Activated CD4-positive, CD25-positive, alpha-beta regulatory T cell treated with anti-CD3 and anti-CD28 coated beads, Interleukin-2, amount 50 U/mL, for 24 hours (primary cell): ENCODE data around the gene AUTS2.

Experiments used
- ATAC-seq, 2 donors: fragments of 150-1000 bp; cut with Tn5 transposase; one replicate each; pipeline ENCODE4 v1.10.0; 2021; ENCODE audit warnings: mild to moderate bottlenecking in 1 of 2, moderate library complexity in 1 of 2

Gene AUTS2

DNA sequence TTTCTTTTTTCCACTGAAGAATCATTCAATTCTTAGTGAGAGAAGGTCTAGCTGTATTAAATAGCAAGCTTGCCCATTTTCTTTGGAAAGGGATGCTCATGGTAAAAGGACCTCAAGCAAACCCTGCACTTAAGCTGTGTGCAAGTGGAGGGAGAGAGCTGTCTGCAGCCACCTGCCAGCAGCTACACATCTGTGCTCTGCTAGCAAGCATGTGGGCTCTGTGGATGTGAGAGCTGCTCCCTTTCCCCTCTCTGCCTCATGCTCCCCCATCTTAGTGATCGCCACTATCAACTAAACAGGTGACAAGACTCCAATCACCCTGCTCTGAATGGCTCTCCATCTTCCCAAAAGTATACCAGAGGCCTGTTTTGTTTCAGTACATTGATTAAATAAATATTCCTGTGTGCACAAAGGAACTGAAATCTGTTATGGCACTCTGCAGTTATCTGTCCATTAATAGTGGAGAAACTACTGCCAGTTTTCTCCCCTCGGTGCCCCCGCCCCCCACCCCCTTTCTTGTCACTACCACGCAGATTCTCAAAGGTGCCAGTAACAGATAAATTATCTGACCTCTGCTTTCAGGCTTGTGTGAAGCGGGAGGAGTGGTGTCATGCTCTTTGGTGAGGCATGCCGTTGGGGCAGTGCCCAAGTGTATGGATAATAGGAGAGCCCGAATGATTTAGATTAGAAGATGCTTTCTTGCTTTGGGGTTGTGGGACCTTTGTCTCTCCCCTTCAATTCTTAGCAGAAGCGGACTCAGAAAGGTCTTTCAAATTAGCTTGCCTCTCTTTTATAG, 26.4 kb downstream of the AUTS2 start:
- no peak for ATAC-seq

DNA sequence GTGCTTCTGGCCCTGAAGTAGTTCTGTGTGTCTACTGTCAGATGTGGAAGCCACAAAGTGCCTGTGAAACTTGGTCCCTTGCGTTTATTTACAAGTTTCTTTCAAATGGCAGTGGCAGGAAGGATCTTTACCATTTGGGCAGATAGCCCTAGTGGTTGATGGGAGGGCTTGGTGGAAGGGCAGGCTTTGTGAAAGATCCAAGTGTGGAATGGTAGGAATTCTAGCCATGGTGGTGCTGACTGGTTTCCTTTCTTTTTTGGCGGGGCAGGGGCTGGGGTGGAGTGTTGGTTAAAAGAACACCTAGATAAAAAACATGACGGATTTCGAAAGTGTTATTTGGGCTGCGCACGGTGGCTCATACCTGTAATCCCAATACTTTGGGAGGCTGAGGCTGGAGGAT, 27.0 kb downstream of the AUTS2 start:
- no peak for ATAC-seq

DNA sequence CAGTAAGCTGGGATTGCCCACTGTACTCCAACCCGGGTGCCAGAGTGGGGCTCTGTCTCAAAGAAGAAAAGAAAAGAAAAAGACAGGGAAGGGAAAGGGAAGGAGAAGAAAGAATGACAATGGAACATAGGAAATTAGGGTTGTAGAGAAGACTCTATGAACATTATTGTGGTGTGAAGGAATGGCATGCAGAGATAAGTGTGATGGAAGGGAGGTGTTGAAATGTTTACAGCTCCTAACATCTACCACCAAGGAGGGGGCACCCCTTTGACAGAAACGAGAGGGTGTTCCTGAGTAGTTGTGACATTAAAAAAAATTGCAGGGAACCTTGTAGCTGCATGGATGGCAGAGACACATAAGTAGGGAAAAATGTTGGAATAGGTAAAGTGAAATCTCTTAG, 27.5 kb downstream of the AUTS2 start:
- ATAC-seq = no peak

DNA sequence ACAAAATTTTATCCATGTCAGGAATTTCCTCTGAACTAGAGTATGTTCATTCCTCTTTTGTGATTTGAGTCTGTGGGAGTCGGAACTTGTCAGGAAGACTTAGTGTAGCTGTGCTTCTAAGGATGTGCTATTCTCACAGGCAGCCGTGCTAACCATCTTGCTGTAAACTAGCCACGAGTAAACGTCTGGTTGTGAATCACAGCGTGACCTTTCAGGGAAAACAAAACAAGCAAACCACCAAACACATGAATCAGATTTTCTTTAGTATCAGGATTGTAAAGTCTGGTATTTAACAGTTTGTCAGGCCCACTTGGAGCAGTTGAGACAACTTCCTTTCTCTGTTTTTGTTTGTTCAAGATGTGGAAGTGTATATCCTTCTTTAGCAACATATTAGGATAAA, 32.0 kb downstream of the AUTS2 start:
- ATAC-seq = no peak

DNA sequence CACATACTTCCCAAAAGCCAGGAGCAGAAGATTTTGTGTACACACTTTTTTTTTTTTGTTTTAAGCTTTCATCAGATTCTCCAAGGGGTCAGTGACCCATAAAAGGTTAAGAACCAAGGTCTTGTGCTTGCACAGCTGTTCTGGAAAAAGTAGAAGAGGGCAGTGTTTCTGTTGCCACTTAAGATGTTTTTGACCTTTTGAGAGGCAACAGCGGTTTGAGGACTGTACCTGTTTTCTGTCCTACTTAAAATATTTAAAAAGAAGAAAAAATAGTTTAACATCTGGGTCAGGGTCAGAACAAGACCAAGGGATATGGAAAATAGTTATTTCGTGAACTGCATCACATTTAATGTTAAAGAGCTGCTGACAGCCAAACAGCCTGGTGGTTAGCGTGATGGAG, 32.9 kb downstream of the AUTS2 start:
- ATAC-seq = no peak

DNA sequence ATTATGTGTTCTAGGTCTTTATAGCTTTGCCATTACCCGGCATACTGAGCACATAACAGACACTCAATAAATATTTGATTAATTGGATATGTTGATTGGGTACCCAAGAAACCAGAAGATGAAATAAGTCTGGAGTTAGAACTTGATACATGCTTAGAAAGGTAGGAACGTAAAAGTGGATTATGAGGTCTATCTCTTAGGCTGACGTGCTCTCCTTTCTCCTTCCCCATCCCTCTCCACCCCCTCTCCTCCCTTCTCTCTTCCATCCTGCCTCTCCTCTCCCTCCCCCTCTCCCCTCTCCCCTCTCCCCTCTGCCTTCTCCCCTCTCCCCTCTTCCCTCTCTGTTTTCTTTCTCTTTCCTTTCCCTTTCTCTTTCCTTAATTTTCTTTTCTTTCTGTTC, 34.0 kb downstream of the AUTS2 start:
- ATAC-seq = no peak

DNA sequence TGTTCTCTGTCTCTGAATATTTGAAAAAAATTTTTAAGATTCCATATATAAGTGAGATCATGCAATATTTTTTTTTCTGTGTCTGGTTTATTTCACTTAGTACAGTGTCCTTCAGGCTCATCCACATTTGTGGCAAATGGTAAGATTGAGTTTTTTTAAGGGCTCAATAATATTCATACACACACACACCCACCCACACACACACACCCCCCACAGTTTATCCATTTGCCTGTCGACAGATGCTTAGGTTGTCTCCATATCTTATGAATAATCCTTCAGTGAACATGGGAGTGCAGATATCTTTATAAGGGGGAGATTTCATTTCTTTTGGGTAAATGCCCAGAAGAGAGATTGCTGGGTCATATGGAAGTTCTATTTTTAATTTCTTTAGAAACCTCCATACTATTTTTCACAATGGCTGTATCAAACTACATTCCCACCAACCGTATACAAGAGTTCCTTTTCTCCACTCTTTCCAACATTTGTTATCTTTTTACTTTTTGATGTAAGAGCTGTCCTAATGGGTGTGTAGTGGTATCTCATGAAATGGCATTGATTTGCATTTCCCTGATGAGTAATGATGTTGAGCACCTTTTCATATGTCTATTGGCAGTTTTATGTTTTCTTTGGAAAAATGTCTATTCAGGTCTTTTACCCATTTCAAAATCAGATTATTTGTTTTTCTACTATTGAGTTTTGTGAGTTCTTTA, 35.0 kb downstream of the AUTS2 start:
- no peak for ATAC-seq

DNA sequence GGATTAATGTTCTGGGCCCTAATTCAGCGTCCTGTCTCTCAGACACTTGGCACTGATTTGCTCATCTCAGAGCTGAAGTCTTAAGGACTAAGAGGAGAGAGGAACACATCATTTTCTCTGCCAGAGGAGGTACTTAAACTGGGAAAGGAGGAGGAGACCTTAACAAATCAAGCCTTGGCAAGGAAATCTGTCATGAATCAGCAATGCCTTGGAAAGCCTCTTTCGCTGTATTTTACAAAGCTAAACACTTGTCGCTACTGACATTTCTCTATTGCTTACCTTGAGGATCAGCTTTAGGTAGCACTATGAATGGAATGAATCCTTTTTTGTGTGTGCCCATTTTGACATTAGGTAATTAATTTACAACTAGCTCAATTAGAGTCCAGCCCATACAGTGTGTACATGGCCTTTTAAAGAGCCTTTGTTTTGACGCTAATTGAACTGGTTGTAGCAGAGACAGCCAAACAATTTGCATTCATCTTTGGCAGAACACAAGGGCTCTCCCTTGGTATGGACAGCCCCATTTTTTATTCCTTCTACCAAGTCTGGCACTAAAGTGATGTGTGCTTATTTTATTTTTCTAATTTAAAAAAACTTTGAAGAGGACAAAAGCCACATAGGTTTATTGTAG, 37.4 kb downstream of the AUTS2 start:
- no peak for ATAC-seq

DNA sequence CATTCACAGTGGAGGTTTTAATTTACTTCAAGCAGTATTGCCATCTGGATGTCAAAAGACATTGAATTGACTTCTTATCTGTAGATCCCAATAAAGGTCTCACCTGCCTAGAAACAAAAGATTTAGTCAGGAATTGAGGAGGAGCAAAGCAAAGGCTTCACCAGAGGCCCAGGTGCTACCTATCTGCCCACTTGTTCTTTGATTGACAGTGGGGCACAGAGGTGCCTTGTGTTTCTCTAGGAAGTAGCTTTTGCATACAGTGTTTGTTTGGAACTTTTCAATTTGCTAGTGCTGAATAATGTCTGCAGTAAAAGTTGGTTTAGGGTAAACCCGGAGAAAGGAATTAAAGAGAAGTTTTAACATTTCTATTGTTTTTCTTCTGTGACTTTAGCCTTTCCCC, 40.4 kb downstream of the AUTS2 start:
- ATAC-seq = no peak

DNA sequence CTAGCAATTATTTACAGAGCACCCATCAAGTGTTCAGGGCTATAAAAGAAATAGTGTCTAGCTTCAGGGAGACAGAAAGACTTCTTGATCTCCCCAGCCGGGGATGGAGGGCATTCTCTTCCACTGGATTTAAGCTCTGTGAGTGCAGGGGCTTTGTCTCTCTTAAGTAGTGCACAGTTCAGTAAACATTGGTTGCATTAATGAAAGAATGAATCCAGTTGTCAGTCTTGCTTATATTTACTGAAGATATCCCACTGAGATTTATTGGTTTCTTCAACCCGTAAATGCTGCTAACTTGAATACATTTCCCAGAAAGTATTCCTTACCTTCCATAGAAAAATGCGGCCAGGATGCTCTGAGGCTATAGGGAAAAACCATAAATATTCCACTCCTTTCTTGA, 41.9 kb downstream of the AUTS2 start:
- no peak for ATAC-seq

DNA sequence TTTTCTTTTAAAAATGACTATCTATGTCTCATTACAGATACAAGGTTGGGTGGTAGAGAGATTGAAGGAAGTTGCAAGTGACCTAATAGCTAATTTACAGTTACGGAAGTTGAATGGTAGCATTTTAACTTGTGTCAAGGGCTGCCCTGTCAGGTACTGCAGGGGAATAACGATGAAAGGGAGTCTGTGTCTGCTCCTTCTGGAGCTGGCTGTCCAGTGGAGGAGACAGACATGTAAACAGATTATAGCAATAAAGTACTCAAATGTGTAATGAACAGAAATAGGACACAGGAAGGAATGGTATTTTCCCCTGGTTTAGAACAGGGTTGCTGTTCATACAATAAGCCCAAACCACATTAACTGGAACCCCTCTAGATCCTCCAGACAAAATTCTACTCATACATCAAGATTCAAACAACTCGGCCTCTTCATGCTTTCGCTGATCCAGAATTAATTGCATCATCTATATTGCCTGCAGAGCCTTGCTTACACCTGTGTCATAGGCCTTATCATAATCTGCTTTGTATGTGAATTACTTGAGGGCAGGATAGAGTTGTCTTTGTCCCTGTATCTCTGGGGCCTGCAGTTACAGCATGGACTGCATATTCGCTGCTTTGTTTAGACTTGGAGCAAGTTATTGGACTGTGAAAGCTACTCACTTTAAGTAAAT, 42.8 kb downstream of the AUTS2 start:
- ATAC-seq = no peak

DNA sequence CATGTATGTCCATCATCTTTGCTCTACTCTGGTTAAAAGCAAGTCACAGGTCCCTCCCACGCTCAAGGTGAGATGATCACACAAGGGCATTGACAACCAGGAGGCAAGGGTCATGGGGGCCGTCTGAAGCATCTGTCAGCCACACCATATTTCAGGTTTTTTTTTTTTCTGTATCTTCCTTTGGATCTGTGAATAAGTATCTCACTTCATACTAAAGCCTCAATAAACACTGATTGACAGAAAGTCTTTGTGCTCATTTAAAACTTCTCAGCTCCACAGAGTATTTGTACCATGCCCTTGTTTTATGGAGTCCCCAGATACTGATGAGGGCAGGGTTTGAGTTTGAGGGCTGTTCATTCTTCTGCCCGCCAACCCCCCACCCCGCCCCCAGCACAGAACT, 45.0 kb downstream of the AUTS2 start:
- ATAC-seq = no peak

DNA sequence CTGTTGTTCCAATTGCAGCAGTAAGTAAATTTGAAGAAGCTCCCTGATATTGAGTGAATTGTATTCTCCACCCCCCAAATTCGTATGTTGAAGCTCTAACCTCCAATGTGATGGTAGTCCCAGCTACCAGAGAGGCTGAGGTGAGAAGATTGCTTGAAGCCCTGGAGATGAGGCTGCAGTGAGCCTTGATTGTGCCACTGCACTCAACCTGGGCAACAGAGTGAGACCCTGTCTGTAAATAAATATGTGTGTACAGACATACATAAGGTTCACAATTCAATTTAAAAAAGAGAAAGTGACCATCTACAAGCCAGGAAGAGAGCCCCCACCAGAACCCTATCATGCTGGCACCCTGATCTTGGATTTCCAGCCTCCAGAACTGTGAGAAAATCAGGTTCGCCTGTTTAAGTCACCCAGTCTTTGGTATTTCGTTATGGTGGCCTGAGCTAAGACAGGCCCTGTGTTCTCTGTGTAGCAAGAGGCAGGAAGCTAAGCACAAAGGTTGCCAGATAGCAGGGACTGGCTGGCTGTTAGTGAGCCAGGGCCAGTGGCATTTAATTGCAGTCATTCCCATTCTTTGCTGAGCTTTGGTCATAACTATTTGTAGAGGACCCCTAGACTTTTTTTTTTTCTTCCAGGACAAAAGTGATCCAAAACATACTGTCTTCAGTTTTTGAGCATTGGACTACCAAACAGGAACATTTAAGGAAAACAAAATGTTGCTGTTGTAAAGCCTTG, 45.6 kb downstream of the AUTS2 start:
- no peak for ATAC-seq

DNA sequence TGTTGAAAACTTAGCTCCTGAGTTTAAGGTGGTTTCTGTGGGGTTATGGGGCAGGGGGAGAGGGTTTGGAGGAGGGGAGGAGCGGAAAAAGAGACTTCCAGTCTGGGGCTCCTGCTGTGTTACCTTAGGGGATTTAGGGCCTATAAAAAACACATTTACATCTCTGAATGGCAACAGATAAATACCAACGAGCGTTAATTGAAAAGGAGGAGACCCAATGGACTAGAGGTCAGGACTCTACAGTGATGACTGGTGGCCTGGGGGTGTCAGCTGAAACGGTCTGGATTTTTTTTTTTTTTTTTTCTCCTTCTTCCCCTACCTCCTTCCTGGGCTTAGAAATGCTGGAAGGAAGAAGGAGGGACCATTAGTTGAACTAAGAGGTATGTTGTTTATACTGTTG, 47.4 kb downstream of the AUTS2 start:
- ATAC-seq = no peak

DNA sequence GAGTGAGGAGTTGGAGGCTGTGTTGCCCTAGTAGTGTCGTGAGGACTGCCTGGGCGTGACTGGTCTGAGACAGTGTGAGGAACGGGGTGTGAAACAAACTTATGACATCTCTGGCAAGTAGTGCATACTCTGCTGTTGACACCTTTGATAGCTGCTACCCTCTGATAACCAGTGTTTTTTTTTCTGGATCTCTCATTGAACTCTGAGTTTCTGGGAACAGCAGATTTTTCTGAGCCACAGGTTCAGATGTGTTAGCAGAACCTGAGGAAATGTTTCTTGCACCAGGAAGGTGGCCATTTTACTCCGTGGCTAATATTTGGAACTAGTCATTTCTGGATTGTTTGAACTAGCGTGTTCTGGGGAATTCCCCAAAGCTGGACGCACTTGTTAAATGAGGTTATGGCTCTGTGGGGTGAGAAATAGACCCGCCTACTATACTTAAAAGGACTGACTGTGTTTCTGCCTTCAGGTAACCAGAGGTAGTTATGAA, 52.9 kb downstream of the AUTS2 start:
- peak in 1 of 2 donors; percentile 25 for ATAC-seq

DNA sequence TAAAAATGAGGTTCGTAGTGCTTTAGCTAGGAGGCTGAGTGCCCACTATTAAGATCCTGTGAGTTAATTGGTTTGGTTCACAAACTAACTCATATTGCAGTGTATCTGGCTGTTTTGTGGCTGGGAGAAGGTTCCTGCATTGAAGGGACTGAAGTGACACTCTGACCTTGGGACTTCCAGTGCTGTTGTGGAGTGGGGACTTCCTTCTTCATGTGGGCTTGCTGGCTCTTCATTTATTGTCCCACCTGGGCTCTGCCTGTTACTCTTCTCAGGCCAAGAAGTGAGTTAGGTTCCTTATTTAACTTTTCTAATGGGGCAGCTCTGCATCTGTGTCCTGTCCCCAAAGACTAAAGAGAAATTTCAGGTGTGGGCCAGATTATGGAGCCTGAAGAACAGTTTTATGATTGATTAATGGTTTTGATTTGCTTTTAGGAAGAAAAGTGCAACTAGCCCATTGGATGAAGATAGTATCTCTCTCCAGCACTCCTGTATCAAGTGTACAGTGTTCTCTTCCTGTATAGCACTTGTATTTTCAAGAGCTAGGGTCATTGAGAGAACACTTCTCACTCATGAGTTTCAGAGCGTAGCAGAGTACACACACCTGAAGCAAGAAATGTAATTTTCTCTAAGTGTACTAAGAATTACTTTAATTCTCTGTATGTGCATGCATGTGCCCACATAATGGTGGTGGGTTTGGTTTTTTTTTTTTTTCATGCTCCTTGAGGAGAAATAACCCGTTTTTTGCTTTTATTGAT, 54.8 kb downstream of the AUTS2 start:
- no peak for ATAC-seq

DNA sequence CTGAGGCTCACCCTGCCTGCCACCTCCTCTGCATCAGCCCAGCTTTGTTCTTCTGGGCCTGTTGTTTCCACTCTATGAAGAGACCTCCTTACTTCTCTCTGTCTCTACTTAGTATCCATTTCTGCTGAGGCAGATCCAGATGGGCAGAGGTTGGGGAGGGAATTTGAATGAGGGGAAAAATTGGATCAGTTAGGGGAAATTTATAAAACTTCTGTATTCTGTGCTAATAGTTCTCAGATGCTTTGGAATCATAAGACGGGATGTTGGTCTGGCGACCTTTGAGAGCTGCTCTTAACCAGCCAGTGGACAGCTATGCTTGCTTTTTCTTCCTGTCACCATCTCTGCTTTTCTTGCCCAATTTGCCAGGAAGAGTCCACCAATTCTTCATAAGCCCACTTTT, 55.5 kb downstream of the AUTS2 start:
- no peak for ATAC-seq

DNA sequence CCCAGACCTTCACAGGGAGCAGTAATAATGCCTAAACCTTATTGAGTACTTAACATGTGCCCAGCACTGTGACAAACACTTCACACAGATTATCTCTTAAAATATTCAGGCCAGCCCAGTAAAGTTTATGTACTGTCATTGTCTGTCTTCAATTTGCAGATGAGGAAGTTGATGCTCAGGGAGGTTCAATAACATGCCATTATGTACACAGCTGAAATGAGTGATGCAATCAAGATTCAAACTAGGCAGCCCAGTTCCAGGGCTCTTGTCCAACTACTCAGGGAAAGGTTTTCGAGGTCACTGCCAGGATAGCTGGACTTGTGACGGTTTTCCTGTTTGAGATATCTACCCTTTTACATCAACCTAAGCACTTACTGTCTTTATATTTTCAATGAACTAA, 56.1 kb downstream of the AUTS2 start:
- no peak for ATAC-seq

DNA sequence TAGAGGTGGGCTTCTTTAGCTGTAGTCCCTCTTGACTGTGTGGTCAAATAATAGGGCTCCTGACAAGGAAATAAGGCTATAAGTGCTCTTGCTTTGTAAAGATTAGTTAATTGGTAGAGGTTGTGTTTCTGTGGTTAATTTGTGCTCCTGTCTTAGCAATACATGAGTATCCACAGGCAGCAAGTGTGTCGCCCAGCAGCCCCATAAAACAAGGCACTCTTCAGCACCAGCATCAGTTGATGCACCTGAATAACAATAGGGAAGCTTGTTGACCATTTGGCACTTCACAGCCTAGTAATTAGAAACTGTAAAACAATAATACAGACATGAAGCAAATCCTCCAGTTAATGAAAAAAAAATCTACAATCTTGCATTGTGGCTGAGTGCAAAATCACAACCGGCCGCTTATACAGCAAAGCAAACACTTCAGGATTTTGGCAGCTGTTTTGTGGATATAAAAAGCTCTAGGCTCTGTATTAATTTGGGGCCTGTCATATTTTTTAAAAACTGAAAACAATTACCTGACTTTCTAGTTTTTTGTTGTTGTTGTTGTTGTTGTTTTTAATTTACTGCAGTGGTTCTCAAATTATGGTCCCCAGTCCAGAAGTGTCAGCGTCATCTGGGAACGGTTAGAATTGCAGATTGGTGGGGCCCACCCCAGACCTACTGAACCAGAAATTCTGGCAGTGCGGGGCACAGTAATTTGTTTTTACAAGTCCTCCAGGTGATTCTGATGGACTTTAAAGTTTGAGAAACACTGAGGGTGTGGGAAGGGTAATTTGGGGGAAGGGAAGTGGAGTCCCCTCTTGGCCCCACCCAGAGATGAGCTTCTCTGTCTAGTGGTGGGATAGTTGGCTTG, 56.8 kb downstream of the AUTS2 start:
- ATAC-seq = no peak

DNA sequence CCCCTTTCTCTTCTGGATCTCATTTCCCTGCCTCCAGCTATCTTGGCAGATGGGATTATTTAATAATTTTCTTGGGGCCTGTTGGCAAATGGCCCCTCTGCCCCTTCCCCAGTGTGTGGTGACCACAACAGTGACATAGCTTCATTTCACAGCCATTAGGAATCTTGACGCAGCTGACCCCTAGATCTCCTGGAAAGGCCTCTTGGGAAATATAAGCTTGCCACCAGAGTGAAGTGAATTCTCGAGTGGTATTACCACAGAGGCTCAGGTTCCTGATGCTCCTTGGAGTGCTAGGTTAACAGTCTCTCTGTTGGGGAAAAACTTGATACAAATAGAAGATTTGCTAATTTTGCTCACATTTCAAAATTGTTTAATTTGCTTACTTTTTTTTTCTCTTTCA, 57.8 kb downstream of the AUTS2 start:
- ATAC-seq = no peak

DNA sequence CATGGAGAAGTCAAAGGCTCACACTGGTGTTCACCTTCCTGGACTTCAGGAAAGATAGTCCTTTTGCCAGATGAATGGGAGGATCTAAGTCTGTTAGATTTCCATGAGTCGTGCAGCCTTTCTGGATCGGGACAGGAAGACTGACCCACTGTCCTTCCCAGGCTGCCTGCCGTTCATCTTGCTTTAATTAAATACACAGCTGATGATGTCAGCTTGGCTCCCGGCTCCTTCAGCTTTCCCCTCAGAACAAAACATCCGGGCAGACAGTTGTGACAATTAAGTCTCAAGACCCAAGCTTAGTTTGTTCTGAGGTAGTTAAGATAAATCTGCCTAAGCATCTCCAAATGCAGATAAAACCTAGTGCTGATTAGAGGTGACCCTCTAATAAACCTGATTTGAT, 58.6 kb downstream of the AUTS2 start:
- ATAC-seq = no peak
